HG03565 (cell line): ENCODE data around the gene OPCML.

Experiments used
- ATAC-seq: cut with Tn5 transposase; IDR thresholded peaks from one replicate; pipeline ENCODE4 v1.9.1; 2021; ENCODE audit warnings: mild to moderate bottlenecking, moderate library complexity; ENCODE audit not compliant: unreplicated experiment

Gene OPCML

DNA sequence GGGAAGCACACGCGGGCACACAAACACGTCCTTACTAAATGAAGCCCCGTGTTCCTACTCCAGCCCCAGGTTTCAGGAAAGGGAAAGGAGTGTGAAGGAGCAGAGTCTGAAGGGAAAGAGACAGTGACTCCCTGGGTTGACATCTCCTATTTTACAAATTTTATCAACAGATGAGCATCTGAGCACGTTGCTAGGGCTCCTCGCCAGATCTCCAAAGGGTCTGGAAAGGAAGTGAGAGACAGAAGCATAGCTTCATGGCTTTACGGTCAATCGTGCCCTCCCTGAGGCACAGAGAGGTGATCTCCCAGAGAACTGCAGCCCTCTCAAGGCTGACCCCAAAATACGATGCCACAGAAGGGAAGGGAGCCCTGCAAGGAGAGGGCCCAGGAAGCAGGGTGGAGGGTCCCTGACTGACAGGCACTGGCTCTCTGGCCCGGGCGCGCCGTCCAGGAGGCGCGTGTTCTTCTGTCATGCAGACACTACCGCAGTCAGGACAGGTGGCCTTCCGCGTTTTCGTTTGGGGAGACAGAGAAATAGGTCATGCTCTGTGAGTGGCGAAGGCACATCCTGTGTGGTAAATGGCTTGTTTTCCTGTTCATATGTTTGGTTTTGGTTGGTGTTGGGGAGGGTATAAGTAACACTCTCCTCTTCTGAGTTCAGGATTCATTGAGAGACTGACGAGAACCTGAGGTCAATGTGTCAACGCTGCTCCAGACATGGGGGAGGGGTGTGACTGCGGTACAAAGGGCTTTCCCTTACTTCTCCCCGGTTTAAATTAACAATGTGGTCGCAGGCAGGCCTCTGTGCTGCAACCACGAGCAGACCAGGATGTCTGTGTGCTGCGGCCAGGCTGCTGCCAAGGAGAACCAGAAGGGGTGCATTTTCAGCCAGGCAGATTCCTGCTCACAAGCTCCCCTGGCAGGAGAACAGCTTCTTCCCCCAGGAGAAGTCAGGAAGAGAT lies 813.3 kb downstream of the OPCML start:
- ATAC-seq = peak; percentile 40

DNA sequence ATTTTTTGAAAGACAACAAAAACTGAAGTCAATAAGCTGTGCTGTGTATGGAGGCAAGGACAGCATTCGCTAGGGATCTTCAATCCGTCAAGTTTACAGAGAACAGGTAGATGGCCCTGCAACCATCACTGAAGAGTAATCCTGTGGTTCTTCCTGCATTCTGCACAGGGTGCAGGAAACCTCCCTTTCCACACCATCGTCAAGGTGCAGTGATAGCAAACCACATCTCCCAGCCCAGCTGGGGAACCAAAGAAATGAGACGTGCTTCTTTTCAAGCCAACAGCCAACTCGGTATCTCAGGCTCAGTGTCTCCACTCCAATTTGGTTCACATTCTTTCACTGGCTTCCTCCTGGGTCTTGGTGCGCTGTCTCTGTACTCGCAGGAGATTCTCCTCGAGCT lies 814.5 kb downstream of the OPCML start:
- no peak for ATAC-seq

DNA sequence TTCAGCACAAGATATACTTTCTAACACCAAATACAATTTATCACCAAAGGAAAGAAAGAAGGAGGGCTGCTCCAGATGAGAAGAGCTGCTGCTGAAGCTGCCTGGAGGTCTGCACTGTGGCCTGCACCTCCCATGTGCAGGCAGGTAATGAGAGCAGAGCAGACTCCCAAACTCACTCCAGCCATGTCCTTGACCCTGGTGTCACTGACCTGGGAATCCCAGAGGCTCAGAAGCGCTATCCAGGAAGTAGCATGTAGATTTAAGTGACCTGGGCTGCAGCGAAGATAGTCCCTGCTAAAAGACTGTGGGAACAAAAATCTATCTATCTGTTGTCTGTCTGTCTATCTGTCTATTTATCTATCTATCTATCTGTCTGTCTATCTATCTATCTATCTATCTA lies 816.3 kb downstream of the OPCML start:
- no peak for ATAC-seq

DNA sequence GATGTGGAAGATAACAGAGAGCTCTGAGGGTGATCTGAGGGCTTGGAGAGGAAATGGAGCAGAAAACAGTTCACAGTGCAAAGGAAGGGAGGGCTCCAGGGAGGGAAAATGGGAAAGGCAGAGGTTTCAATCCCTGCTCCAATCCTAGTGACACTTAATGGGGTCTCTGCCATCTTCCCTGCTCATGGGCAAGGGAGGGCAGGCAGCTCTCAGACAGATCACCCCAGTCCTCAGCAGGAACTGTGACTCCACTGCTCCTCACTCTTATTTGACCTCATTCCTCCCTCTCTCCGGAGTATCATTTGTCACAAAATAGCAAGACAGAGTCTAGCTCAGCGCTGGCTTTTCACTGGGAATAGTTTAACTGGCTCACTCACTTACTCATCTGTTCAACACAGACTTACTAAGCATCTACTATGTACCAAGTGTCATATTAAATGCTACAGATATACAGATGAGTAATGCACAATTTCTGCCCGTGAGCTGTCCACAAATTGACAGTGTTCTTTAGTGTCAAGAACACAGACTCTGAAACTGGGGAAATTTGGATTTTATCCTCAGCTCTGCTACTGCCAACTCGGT lies 817.4 kb downstream of the OPCML start:
- ATAC-seq = no peak

DNA sequence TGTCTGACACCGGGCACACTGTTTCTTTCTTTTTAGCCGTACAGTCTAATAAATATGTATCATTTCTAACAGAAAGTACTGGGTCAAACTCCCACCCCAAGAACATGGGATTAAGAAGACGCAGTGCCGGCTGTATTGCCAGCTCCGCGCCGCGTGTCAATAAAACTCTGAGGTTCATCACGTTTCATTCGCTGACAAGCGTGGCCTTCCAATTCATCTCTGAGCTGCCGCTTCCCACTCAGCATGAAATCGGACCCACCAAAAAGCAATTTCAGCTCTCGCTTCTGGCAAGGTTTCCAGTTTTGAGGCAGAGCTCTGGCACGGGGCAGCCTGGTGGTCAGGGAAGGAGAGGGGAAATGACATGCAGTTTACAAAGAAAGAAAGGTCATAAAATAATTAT lies 819.8 kb downstream of the OPCML start:
- no peak for ATAC-seq

DNA sequence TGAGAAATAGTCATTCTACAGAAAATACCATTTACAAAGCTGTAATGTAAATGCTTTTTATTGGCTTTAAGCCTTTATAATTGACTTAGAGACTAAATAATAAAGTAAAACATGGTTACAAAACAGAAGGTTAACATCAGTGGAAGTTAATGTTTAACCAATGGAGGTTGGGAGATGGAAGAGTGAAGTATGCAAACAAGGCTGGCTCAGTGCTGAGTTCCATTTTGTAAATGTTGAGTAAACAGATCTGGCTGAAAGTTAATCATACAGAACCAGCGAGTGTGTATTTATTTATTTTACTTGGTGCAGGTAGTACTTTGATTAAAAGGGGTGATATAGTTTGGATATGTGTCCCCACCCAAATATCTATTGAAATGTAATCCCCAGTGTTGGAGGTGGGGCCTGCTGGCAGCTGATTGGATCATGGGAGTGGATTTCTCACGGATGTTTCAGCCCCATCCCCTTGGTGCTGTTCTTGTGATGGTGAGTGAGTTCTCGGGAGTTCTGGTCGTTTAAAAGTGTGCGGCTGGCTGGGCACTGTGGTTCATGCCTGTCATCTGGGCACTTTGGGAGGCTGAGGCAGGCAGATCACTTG lies 827.4 kb downstream of the OPCML start:
- ATAC-seq = no peak

DNA sequence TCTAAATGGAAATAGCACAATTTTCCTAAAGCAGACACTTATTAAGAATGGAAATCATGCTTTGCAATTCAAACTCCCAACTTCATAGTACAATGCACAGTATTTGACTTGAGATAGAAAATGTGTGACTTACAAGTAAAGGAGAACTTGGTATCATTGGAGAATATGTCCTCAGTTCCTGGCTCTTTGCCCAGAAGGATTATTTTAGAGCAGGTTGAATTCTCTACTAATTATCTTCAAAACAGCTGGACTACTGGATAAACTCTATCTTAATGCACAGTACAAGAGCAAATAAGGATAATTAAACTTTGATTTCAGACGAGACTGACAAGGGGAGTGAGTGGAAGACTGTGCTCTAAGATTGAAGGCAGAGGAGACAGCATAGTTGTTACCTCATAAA lies 839.4 kb downstream of the OPCML start:
- ATAC-seq = no peak

DNA sequence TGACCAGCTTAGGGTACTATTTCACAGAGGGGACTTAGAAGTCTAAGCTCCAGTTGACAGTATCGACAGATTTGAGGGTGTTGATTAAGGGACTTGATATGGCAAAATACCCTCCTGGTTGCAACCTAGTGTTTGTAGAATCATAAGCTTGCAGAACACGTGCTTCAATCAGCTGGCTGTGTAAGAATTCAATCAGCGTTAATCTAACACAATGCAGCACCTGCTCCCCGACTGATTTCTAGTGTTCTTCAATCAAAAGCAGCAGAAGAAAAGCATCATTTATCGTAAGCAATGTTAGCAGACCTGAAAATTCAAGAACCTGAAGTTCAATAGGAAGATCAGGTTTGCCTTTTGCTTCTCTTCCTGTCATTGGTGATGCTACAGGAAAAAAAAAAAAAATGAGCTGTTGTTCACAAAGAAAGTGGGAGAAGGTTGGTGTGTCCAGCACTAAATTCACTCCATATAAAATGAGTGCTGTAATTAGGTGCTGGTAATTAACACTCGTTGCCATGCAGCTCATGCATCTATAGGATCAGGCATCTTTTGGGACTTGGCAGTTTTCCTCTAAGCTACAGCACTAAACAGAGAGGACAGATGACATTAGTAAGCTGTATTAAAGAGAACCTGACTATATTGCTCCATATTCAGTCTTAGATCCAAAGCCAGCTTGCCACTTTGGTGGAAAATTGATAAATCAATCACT lies 840.3 kb downstream of the OPCML start:
- no peak for ATAC-seq

DNA sequence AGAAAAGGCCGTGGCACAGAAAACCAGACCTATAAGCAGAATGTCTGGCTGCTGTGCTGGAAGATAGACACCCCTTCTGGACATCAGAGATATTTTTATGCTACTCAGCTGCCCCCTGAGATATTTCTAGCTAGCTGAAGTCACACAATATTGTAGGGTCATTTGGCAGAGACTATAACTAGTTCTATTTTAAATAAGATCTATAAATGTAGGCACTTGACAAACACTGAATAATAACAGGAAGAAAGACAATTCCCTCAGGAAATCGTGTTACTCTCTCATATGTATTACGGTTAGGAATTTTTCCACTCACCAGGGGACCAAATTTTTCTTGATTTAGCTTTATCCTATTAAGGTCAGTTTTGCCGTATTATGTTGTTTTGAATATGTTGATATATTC lies 845.4 kb downstream of the OPCML start:
- ATAC-seq = no peak

DNA sequence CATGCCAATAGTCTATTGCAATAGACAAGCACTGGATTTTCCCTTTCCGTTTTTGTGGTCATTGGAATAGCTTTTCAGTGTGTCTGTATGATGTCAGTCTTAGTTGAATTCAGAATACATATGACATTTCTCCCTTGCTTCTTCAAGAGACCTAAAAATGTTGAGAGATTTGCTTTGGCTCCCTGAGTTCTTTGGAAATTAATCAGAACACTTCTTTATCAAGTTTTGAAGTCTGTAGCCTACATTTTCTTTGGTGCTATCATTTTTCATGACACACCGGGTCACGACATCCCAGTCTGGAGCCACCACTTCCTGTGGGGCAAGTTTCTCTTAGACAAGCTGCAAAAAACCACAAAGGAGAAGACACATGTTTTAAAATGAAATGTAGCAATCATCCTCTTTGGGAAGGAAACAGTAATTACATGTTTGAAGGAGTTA lies 847.1 kb downstream of the OPCML start:
- ATAC-seq = no peak

DNA sequence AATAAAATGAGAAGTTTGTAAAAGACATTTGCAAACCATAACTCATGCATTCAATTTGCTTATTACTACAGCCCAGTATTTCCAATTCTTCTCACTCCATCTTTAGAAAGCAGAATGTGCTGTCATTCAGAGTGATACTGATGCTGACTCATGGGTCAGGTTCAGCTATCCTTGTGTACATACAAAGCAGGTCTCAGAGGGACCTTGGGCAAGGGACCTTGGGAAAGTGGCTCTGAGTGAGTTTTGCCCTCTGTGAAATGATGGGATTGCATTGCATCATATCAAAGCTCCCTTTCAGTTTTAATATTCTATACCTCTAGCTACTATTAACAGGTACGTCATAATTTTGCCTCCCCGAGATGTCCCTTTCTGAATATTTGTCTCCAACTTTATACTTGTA lies 848.7 kb downstream of the OPCML start:
- no peak for ATAC-seq

DNA sequence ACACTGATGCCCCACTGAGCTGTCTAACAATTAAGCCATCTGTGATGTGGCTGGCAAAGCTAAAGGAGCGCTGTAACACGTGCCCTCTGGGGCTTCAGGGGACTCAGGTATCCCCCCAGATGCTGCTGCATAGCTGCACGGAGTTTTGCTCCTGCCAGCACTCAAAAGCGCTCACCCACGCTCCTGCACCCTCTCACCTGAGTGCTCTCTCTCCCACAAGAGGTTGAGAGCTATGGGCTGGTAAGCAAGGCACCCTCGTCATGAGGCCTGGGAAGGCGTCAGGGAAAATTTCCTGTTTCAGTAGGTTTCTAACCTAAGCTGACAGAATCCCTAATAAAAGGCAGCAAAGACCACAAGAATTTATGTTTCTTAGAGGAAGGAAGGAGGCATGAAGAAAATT lies 850.3 kb downstream of the OPCML start:
- no peak for ATAC-seq

DNA sequence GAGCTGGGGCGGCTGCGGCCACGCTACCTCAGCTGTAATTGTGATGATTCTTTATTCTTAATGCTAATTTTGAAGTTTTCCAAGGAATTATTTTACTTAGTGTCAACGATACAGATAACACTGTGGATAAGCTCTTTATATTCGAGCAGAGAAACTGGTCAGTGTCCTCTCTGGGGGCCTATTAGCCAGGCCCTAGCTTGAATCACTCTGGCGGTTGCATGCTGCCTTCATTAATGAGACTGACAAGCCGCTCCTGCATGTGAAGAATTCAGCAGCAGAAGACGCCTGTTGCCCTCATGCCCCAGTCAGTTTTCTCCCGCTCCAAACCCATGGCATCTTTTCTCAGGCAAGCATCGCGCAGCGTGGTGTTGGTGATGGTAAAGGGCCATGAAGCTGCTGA lies 851.7 kb downstream of the OPCML start:
- ATAC-seq = no peak

DNA sequence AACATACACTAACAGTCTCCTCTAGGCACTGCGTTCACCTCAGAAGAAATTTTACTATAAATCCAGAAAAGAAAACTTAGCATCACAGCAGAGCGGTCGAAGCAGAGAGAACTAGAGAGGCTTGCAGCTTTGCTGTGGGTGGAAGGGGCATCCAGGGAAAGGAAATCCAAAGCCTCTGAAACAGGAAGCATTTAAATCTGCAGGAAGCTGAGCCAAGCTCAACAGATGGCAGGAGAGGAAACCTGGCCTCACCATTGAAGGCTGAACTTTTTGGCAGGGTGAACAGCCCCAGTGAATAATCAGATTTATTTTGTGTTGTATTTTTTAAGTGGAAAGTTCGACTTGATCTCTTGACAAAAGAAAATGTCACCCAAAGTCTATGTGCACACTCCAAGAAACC lies 858.1 kb downstream of the OPCML start:
- ATAC-seq = no peak

DNA sequence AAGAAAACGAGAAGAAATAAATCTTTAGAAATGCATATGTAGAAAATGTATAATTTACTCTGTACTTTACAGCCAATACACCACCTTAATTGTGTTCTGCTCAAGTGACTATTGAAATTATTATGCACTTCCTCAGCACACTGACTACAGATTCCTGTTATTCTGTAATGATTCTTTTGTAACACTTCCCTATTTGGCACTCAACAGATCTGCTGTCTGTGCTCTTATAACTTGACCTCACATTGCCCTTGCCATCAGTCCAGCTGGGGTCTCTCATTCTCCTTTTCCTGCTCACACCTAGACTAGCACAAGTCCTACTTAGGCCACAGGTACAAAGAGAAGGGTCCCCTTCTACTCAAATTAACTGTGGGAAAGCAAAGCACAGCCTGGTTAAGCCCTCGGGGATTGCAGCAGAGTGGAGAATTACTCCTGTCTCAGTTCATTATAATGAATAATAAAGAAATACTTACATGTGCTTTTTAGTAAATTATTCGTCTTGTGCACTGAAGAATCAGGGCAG lies 860.4 kb downstream of the OPCML start:
- ATAC-seq = no peak

DNA sequence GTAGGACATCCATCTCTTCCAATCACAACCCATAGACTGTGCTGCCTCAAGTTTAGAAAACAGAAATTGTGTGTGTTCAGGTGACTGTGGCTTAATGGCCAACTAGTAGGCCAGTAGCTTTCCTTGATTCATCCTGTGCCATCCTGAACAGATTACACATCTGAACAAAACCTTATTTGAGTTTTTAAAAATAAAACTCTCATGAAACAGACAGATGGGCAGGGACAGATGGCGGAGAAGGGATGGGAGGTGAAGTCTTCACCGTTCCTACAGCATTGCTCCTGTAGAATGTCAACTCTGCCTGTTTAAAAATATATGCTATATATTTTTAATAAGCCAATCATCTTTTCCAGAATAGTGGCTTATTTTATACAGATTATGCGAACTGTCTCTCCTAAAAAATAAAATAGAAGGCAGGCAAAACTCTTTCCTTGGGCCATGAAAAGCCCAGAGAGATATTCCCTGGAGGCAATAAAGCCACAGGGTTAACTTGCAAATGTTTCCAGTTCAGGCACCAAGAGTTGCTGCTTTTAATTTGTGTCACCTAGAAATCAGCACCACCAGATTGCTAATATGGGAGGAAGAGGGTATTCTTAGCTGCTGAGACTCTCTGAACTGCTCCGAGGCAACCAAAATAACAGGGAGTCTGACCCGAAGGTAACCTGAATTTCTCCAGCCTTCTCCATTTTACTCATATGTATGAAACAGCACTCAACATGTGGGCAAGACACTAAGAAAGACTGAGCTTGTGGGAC lies 861.2 kb downstream of the OPCML start:
- no peak for ATAC-seq

DNA sequence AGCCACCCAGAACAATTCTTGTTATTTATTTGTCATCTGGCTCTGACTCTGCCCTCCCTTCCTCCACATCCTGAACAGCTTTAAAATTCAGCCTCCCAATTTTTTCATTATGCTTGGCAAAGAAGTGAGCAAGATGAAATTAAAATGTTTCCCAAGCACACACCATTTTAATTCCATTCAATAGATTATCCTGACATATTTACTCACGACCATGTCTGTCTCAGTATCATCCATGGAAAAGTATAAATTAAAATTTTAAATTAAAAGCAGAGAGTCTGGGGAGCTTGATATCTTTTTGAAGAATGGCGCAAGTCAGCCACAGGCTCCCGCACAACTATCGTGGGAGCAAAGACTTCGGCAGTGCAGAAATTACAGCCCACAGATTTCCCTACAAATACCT lies 862.4 kb downstream of the OPCML start:
- no peak for ATAC-seq

DNA sequence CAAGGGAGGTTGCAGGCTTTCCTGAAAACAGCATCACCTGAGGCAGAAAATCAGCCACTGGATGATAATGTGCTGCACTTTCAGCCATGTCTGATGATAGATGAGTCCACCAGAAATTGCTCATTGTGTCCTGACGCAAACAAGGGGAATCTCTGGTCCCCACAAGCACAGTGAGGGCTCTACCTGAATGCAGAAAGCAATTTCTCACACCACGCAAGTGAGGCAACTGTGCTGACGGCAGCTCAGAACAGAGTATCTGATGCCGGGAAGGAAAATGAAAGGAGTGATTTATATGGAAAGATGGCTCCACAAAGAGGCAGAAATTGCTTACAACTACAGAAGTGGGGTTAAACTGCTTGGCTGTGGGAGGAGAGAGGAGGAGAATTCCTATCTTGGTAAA lies 867.1 kb downstream of the OPCML start:
- ATAC-seq = no peak

DNA sequence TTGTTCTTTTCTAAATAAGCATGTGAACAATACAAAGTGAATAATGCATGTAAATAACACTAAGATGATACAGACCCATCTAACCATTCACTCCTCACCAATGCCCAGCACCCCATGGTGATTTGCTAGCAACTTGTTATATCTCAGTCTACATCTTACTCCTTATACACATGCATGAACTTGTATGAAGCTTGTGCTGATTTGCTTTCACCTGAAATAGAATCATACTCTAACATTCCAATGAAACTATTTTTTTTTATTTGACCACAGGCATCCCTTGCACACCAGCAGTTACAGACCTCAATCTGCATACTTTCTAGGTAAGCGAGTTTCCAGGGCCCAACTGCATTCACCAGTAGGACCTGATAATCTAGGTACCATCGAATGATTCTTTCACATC lies 873.6 kb downstream of the OPCML start:
- ATAC-seq = no peak

DNA sequence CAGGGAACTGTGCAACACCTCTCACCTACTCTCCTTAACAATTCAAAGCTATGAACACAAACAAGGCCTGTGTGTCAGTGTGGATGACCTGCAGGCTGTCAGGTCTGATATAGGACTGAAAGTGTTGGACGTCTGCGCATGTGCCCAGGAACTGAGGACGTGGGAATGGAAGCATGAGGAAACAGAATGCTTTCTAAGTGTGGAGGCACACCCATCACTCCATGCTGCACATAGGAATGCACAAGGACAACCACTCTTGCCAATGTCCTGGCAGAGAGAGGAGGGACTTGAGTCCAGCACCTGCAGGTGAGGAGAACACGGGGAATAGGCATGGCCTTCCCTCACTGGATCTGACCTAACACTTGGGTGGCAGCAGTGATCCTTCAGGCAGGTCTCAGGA lies 874.3 kb downstream of the OPCML start:
- no peak for ATAC-seq
